Caki2 (cell line): ENCODE results near the gene FOXI1. TPM values are rescaled to one million over a fixed set of nuclear protein-coding genes. Genes with fewer than 3 reads are reported as not detected.
"Not testable (repeated sequence)": the region's sequence is repeated elsewhere in the genome, so short reads cannot be mapped to it uniquely, and the experiment has no call there.

ENCODE experiments used
- DNase-seq: peaks from one replicate; pipeline ENCODE4 v3.0.0-alpha.2; 2015; ENCODE audit warnings: low read depth
- in situ Hi-C: cut with HindIII; loops from 2 replicates; pipeline ENCODE4 v1.10.0; 2016; ENCODE audit warnings: low sequenced_read_pairs, low pct_unique_long_range_greater_than_20kb, mixed read lengths
- total RNA-seq: library from RNA; depleted of rRNA; stranded (reverse); fragments of >200 nt; shearing (Covaris generic); gene quantifications from 2 replicates; pipeline ENCODE4 v1.2.3, GENCODE V29; 2014; ENCODE audit warnings: low replicate concordance

Gene FOXI1
- total RNA-seq, 1 experiment from 2014 or later = not detected

- DNase-seq = no peak
- in situ Hi-C loops = no loop called here
Observed at GRCh38 chr5:170082701-170083100, 23.0 kb upstream of the FOXI1 start.

- in situ Hi-C loops = no loop called here
- DNase-seq = no peak
Observed at GRCh38 chr5:170087168-170087817, 18.4 kb upstream of the FOXI1 start.

DNA sequence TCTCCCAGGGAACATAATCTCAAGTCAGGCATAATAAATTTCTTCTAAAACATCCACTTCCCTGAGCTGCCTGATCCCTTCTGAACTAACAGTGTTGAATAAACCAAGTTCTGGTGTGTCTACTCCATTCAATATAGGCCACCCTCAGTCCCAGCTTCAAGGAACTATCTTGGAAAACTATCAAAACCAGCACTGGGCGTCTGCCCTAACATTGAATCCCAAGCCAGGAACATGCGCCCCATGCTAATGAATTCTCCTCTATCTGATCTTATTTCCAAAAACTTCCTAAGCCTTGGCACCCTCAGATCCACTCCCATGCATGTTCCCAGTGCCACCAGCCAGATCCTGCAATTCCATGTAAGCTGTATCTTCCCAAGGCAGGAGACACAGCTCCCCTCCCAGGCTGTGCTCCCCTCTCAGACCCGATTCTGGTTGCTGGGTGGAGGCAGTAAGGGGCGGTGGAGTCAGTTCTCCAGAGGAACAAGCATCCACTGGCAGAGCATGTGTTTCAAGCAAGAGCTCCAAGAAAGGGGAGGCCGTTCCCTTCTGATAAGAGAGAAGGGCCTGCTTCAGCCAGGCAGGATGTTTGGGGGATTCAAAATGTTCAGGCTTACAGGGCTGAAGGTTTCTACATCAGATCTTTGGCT lies 13.1 kb upstream of the FOXI1 start:
- in situ Hi-C loops = no loop called here
- no peak for DNase-seq

GRCh38 chr5:170094329-170094728 lies 11.4 kb upstream of the FOXI1 start:
- in situ Hi-C loops, DNase-seq: not testable (repeated sequence)

GRCh38 chr5:170095646-170096045 lies 10.1 kb upstream of the FOXI1 start:
- in situ Hi-C loops = no loop called here
- DNase-seq = no peak

GRCh38 chr5:170097934-170098333 lies 7.8 kb upstream of the FOXI1 start:
- in situ Hi-C loops = no loop called here
- no peak for DNase-seq

DNA sequence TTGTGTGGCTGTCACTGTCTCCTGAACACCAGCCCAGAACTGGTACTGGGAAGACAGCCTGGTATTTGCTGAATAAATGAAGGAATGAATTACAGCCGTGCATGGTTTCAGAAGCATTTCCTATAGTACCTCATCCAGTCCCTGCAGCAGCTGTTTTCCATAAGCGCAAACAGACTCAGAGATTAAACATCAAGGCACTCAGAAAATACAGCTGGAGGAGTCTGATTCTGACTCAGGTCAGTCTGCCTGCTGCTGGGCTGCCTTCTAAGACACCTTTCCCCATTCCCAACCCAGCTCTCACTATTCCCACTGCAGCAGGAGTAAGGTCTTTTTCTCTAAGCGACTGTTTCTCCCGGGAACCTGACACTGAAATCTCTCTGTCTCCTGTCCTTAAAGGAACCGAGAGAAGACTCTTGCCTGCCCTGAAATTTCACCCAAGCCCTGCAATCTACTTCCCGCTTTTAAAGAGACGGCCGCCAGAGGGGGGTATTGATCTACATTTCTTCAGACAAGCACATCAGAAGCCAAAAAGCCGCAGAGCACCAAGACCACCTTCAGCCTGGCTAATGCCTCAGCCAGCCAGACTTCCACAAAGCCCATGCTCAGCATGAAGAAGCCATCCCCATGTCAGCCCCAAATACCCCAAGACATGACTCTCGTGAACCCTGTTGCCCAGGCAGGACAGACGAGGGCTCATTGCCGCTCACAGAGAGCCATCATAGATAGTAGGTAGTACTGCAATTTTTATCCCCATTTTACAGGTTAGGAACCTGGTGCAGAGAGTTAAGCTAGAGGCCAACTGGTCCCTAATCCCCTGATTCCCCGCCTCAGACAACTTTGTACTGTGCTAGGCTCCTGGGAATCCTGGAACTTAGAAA lies 5.4 kb upstream of the FOXI1 start:
- DNase-seq = peak; percentile 75
- in situ Hi-C loops = no loop called here

DNA sequence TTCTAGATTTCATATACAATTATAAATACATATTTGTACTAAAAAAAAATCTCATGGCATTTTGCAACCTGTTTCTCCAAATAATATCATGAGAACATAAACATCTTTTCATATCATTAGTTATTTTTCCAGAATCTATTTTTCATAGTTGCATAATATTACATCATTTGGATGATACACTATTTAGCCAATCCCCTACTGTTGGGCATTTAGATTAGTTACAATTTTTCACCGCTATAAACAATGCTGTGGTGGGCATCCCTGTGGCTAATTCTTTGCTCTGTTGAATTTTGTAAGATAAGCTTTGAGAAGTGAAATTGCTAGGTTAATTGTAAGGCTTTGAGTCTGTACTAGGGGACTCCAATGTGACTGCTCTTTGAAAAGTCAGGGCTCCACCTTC lies 2.2 kb upstream of the FOXI1 start:
- in situ Hi-C loops = no loop called here
- no peak for DNase-seq

DNA sequence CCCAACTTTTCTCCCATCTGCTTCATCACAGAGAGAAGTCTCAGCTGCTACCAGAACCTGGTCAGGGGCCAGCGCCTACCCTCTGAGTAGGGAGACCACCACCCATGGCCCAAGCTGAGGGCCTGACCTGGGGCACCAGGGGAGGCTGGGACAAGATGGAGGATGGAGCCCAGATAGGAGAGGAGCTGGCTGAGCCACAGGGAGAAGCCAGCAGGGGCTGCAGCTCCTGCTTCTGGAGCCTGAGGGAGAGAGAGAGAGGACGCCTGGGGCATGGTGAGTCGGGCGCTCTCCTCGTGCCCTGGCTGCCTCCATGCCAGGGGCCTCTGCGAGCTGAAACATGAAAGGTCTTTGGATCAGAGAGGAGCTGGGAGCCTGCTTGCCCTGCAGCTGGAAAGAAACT lies 1.4 kb upstream of the FOXI1 start:
- in situ Hi-C loops = no loop called here
- no peak for DNase-seq

GRCh38 chr5:170104710-170105109 lies 987 bp upstream of the FOXI1 start:
- no peak for DNase-seq
- in situ Hi-C loops = no loop called here

GRCh38 chr5:170107674-170108073 lies 2.0 kb downstream of the FOXI1 start:
- in situ Hi-C loops = no loop called here
- DNase-seq = no peak

DNA sequence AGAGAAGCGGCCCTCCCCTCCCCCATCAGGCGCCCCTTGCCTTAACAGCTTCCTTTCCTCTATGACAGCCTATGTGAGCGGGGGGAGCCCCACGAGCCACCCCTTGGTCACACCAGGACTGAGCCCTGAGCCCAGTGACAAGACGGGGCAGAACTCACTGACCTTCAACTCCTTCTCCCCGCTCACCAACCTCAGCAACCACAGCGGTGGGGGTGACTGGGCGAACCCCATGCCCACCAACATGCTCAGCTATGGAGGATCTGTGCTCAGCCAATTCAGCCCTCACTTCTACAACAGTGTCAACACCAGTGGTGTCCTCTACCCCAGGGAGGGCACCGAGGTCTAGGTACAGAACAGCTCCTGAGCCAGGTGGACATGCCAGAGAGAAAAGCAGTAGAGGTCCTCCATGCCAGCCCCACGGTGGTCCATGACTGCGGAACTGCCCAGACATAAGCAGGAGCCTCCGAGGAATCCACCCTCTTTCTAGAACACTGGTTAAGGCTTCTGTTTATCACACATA lies 2.6 kb downstream of the FOXI1 start:
- in situ Hi-C loops = no loop called here
- no peak for DNase-seq

DNA sequence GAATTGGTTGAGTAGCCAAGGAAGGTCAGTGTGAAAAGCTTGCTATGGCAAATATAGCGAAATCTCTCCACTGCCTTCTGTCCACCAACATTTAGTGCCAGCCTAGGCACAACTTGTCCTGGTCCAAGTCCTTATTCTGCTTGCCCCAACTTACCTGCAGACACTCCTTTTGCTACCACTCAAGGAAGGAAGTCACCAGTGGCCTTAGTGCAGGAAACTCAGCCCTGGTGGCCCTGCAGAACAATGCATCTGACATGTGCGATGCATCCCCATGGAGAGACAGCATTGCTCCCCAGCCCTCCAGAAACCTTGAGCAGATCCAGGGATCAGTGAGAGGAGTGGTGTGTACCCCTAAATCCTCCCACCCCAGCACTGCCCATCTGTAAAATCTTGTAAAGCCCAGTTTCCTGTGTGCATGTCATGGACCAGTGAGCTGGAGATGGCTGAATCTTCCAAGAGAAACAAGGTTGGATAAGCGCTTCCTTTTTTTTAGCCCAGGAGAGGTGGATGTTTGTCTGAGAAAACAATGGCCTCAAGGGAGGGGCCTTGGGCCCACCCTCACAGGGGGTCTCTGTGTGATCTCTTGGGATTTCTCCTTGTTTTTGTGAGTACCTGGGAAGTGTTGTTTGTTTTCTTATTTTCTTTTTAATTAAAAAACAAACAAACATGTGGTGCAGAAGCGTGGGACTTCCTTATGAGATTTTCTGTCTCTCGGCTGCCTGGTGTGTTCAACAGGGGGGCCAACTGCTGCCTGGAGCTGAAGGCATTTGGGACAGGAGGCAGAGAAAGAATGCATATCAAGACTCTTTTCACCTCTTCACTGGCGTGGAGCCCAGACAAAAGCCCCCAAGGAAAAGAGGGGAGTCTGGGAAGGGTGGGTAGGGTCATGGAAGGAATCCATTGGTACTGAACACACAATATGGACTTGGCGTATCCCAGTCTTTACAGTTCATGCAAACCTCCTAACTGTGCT lies 3.6 kb downstream of the FOXI1 start:
- DNase-seq = peak; percentile 41
- in situ Hi-C loops = no loop called here

DNA sequence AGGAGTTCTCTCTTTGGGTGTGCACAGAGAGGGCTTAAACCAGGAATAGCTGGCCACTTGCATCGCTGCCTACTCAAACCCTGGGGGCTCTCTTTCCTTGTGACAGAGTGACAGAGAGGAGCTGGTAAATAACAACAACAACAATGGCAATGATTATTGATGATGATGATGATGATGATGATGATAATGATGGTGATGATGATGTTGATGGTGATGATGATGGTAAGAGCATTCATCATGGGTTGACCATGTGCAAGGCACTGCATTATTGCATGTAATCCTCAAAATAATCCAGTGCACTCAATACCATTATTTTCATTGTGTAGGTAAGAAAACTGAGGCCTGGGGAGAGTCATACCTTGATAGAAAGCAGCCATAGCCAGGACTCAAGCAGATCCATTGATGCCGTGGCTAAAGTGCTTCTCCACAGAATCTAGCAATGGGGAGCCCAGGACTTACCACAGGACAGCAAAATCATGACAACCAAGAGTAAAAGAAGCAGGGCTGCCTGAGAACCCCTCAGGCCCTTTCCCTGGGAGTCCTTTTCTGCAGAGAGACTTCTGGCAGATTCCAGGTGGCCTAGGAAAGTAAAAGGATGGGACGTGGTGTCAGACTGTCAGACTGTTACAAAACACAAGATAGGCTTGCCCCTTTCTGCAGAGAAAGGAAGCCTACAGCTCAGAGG lies 4.8 kb downstream of the FOXI1 start:
- in situ Hi-C loops = no loop called here
- no peak for DNase-seq

DNA sequence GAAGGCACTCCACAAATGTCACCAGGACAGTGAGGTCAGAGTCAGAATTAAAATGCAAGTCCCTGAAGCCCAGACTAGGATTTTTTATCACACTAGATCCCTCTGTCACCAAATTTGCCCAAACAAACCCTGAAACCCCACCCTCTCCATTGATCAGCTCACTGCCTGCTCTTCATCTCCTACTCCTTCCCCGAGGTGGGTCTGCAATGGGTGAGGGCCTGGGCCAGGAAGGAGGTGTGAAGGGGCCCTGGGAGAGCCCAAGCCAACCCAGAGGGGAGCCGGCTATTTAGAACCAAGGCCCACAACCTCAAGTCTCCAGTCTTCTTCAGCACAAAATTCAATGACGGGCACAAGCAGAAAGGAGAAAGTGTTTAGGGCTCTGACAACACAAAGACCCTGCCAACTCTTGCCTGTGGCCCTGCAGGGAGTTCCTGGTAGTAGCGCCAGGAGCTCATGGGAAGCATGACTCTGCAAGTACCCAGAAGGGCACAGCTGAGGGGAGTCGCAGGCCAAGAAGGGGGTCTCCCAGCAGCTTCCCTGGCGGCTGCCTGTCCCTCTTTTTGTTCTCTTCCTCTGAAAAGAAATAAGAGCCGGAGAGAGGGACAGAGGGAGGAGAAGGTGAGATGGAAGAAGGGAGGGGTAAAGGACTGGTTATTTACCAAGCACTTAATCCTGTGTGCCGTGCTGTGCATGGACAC lies 5.5 kb downstream of the FOXI1 start:
- in situ Hi-C loops = no loop called here
- DNase-seq = no peak

GRCh38 chr5:170112876-170113521 lies 7.3 kb downstream of the FOXI1 start:
- no peak for DNase-seq
- in situ Hi-C loops = no loop called here

DNA sequence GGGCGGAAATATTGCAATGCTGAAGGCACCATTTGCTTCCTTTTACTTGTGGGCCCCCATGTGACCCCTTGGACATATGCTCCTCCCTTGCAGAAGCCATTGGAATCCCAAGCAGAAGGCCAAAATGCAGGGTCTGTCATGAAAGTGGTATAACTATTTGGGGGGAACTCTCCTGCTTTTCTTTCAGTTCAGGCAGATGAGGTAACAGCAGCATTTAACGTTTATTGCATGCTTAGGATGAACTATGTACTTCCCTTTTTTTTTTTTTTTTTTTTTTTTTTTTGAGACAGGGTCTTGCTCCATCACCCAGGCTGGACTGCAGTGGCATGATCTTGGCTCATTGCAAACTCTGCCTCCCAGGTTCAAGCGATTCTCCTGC lies 7.8 kb downstream of the FOXI1 start:
- in situ Hi-C loops = no loop called here
- DNase-seq = no peak
